DOHH2 (cell line): ENCODE results near the gene IDUA.

ENCODE experiments used
- H3F3A ChIP-seq: fragments of 200-600 bp; sonication (generic), shearing (Covaris generic); 2 replicates; pipeline ENCODE4 v1.6.0; 2016; ENCODE audit warnings: antibody characterized with exemption, mild to moderate bottlenecking; ENCODE audit not compliant: control insufficient read depth, insufficient read depth
- H3K27ac ChIP-seq: fragments of 200-600 bp; sonication (generic); 2 replicates; pipeline ENCODE4 v1.5.1; 2014; ENCODE audit warnings: low read depth, mild to moderate bottlenecking, low read length, moderate library complexity
- H3K27me3 ChIP-seq: fragments of 200-600 bp; sonication (generic); 2 replicates; pipeline ENCODE4 v1.6.1; 2014; ENCODE audit warnings: mild to moderate bottlenecking, low read length, mixed read lengths; ENCODE audit not compliant: control insufficient read depth
- H3K36me3 ChIP-seq: fragments of 200-600 bp; sonication (generic); 2 replicates; pipeline ENCODE4 v1.6.1; 2014; ENCODE audit warnings: mild to moderate bottlenecking, low read length, moderate library complexity, mixed read lengths; ENCODE audit not compliant: control insufficient read depth
- H3K4me1 ChIP-seq: fragments of 200-600 bp; sonication (generic); 2 replicates; pipeline ENCODE4 v1.6.1; 2014; ENCODE audit warnings: mild to moderate bottlenecking, low read length, mixed read lengths; ENCODE audit not compliant: control insufficient read depth
- H3K4me2 ChIP-seq: fragments of 200-600 bp; sonication (generic); 2 replicates; pipeline ENCODE4 v1.6.0; 2014; ENCODE audit warnings: mild to moderate bottlenecking, low read length, moderate library complexity
- H3K4me3 ChIP-seq: fragments of 200-600 bp; sonication (generic); 2 replicates; pipeline ENCODE4 v1.5.1; 2014; ENCODE audit warnings: mild to moderate bottlenecking, low read length, mixed read lengths
- H3K79me2 ChIP-seq: fragments of 200-600 bp; sonication (generic); 2 replicates; pipeline ENCODE4 v1.6.1; 2014; ENCODE audit warnings: mild to moderate bottlenecking, low read length, mixed read lengths; ENCODE audit not compliant: control insufficient read depth
- H3K9me2 ChIP-seq: fragments of 200-600 bp; sonication (generic); replicated peaks from 2 replicates; pipeline ENCODE4 v1.6.1; 2014; ENCODE audit warnings: mild to moderate bottlenecking, low read length, mixed read lengths; ENCODE audit not compliant: control insufficient read depth
- H3K9me3 ChIP-seq: fragments of 200-600 bp; sonication (generic); 2 replicates; pipeline ENCODE4 v1.6.1; 2014; ENCODE audit warnings: antibody characterized with exemption, low read length, mixed read lengths; ENCODE audit not compliant: control insufficient read depth, insufficient read depth
- H4K20me1 ChIP-seq: fragments of 200-600 bp; sonication (generic); 2 replicates; pipeline ENCODE4 v1.6.0; 2014; ENCODE audit warnings: low read depth, mild to moderate bottlenecking, antibody characterized with exemption, low read length, moderate library complexity; ENCODE audit not compliant: control insufficient read depth, insufficient read depth
- EZH2phosphoT487 ChIP-seq: fragments of 200-600 bp; sonication (generic); IDR thresholded peaks from 2 replicates; pipeline ENCODE4 v1.6.1; 2017; ENCODE audit warnings: borderline replicate concordance, mild to moderate bottlenecking, antibody characterized with exemption, low read length, moderate library complexity, mixed read lengths
- TF ChIP-seq, protein P1 (sequence below): fragments of 200-600 bp; sonication (generic); IDR thresholded peaks from one replicate; pipeline ENCODE4 v1.5.1; 2014; ENCODE audit warnings: antibody characterized with exemption, mild to moderate bottlenecking, low read depth, low read length; ENCODE audit not compliant: poor library complexity, severe bottlenecking

Gene IDUA

GRCh38 chr4:1006856-1007255, 20.0 kb downstream of the IDUA start:
- TF ChIP-seq, protein P1, sequence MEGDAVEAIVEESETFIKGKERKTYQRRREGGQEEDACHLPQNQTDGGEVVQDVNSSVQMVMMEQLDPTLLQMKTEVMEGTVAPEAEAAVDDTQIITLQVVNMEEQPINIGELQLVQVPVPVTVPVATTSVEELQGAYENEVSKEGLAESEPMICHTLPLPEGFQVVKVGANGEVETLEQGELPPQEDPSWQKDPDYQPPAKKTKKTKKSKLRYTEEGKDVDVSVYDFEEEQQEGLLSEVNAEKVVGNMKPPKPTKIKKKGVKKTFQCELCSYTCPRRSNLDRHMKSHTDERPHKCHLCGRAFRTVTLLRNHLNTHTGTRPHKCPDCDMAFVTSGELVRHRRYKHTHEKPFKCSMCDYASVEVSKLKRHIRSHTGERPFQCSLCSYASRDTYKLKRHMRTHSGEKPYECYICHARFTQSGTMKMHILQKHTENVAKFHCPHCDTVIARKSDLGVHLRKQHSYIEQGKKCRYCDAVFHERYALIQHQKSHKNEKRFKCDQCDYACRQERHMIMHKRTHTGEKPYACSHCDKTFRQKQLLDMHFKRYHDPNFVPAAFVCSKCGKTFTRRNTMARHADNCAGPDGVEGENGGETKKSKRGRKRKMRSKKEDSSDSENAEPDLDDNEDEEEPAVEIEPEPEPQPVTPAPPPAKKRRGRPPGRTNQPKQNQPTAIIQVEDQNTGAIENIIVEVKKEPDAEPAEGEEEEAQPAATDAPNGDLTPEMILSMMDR: no peak
- TF ChIP-seq EZH2phosphoT487: no peak
- Histone ChIP-seq H3K79me2 (no peaks in the 10 kb centered on the region), H3K4me3 (no peak overlapping the region), H3K36me3 (no peaks in the 10 kb centered on the region), H3K9me3 (no peaks in the 10 kb centered on the region), H3K9me2 (no peaks in the 10 kb centered on the region), H3K4me2 (no peak overlapping the region), H3F3A (peaks cover 9% of the 10 kb centered on the region), H4K20me1 (0 out of 2 replicates have a peak, but pooled peaks cover 5% of the 10 kb centered on the region), H3K27me3 (peaks cover 37% of the 10 kb centered on the region), H3K27ac (no peak overlapping the region), H3K4me1 (peaks cover 23% of the 10 kb centered on the region)

DNA sequence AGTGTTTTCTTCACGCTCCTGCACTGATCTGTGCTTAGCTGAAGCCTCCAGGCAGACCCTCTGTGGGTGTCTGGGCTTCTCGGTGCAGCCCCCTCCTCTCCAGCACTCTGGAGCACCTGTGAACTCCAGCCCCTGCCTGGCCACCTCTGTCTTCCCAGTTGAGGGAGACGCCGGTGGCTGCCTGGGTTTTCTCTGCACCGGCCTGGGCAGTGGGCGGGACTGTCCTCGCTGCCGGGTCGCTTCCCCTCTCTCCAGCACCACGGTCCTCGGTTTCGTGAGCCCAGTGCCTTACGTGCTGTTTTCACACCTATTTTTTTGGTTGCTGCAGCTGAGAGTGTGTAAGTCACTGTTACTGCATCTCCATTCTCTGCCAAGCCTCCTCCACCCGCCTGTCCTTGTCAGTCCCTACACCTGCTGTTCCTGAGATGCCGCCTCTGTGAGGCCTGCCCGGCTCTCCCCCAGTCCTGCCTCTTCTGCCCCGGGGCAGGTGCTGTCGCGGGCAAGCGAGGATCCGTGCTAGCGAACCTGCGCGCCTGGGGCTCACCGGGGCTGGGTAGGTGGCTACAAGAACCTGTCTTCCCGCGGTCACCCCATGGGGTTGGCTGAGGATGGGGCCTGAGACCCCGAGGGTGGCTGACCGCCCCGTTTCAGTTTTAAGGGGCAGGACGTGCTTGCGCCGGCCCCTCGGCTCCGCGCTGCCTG, 22.1 kb downstream of the IDUA start:
- Histone ChIP-seq H3K36me3 (no peaks in the 10 kb centered on the region), H3K9me3 (no peaks in the 10 kb centered on the region), H3K4me1 (peaks cover 26% of the 10 kb centered on the region), H3K79me2 (no peaks in the 10 kb centered on the region), H3K27ac (no peak overlapping the region), H3K4me3 (peak overlapping the region; percentile 69), H3K27me3 (peaks cover 49% of the 10 kb centered on the region), H3K4me2 (peak overlapping the region; percentile 90), H3F3A (peaks cover 9% of the 10 kb centered on the region), H4K20me1 (0 out of 2 replicates have a peak, but pooled peaks cover 5% of the 10 kb centered on the region), H3K9me2 (no peaks in the 10 kb centered on the region)
- TF ChIP-seq EZH2phosphoT487: no peak
- TF ChIP-seq, protein P1: no peak

DNA sequence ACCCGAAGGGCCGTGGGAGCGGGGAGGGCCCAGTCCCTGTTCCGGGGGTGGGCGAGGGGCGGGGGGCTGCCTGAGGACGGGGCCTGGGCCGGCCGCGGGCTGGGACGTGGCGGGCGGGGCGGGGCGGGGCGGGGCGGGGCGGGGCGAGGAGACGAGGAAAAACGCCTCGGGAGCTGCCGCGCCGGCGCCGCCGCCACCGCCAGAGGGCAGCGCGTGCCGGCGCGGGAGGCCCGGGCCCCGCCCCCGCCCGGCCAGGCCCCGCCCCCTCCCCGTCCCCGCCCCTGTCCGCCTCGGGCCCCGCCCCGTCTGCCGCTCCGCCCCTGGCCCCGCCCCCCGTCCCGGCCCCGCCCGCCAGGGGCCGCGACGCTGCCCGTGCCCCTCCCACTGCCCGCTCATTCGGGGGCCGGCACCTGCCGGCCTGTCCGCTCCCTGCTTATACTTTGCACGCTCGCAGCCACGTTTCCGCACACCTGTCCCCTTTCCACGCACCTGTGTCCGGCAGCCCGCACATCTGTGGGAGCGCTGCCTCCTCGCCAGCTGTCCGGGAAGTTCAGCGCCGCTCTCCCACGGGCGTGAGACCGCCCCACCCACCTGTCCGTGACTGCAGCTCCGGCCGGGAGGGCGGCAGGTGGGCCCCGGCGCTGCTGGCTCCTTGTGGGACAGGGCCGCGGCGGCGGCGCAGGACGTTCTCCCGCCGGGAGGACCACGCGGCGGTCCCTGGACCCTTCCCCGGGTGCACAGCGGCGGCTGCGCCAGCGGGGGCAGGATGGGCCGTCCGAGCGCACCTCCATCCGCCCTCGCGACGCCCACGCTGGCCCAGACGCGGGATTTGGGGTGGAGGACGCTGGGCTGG, 22.9 kb downstream of the IDUA start:
- Histone ChIP-seq H3F3A (peaks cover 9% of the 10 kb centered on the region), H3K4me3 (peak overlapping the region; percentile 74), H3K4me2 (peak overlapping the region; percentile 91), H3K9me2 (no peaks in the 10 kb centered on the region), H3K4me1 (peaks cover 26% of the 10 kb centered on the region), H3K27me3 (peaks cover 49% of the 10 kb centered on the region), H3K36me3 (no peaks in the 10 kb centered on the region), H3K27ac (no peak overlapping the region), H3K9me3 (no peaks in the 10 kb centered on the region), H3K79me2 (no peaks in the 10 kb centered on the region), H4K20me1 (0 out of 2 replicates have a peak, but pooled peaks cover 5% of the 10 kb centered on the region)
- TF ChIP-seq, protein P1: peak; percentile 21
- TF ChIP-seq EZH2phosphoT487: no peak
